HG03571 (cell line): ENCODE measurements around the gene TBC1D9B.
"Not testable (repeated sequence)": the region's sequence is repeated elsewhere in the genome, so short reads cannot be mapped to it uniquely, and the experiment has no call there.

ENCODE experiments used
- ATAC-seq: cut with Tn5 transposase; IDR thresholded peaks from one replicate; pipeline ENCODE4 v1.9.1; 2021; ENCODE audit not compliant: unreplicated experiment

Gene TBC1D9B

DNA sequence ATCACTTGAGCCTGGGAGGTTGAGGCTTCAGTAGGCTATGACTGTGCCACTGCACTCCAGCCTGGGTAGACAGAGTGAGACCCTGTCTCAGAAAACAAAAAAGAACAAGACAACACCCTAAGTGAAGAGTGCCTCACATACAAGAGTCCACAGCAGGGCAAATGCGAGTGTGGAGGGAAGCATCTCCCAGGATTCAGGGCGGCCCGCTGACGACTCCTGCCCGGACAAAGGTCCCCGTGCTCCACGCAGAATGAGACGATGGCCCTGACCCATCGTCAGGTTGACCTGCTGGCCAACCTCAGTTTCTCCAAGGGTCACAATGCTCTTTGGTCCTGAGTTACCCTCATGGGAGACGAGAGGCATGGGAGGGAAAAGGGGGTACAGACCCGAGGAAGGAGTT lies 67.4 kb downstream of the TBC1D9B start:
- ATAC-seq, result no peak

DNA sequence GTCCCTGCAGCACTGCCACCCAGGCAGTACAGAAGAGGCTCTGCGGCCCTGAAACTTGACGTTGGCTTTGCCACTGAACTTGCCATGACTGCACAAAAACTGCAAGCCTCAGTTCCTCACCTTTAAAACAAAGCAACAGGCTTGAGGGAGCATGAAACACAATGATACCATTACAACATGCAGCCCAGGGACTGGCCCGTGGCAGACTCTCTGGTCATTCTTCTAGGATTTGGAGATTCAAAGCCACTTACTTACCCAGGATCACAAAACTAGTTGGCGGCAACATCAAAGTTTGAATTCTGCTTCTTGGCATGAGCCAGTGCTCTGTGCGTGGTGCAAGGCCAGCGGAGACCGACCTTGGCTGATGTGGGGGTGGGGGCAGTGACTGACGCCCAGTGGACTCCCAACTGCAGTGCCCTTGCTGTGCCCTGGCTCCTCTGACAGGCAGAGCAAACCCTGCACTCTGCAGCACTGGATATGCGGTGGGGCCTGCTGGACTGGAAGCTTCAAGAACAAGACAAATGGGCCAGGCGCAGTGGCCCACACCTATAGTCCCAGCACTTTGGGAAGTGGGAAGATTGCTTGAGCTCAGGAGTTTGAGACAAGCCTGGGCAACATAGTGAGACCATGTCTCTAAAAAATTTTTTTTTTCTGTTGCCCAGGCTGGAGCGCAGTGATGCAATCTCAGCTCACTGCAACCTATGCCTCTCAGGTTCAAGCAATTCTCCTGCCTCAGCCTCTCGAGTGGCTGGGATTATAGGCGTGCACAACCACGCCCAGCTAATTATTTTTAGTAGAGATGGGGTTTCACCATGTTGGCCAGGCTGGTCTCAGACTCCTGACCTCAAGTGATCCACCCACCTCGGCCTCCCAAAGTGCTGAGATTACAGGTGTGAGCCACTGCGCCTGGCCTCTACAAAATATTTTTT lies 68.1 kb downstream of the TBC1D9B start:
- ATAC-seq, result no peak

DNA sequence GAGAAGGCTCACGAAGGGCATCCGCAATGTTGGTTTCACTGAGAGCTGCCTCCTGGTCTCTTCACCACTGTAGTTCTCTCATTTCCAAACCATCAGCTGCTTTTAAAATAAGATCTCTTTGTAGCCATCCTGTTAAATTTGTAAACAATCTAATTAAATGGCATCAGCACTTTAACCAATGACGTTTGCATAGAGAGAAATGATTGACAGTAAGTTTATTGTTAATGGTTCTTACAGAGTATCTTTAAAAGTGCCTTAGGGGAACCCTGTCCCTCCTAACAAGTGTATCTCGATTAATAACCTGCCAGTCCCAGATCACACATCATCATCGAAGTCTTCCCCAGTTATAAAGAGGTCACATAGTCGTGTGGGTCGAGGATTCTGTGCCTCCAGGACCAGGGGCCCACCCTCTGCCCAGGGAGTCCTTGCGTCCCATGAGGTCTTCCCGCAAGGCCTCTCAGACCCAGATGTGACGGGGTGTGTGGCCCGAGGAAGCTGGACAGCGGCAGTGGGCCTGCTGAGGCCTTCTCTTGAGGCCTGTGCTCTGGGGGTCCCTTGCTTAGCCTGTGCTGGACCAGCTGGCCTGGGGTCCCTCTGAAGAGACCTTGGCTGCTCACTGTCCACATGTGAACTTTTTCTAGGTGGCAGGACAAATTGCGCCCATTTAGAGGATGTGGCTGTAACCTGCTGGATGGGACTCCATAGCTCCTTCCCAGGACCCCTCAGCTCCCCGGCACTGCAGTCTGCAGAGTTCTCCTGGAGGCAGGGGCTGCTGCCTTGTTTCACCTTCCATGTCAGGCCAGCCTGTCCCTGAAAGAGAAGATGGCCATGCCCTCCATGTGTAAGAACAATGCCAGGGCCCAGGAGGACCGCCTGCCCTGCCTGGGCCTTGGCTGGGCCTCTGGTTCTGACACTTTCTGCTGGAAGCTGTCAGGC lies 70.4 kb downstream of the TBC1D9B start:
- no peak for ATAC-seq

DNA sequence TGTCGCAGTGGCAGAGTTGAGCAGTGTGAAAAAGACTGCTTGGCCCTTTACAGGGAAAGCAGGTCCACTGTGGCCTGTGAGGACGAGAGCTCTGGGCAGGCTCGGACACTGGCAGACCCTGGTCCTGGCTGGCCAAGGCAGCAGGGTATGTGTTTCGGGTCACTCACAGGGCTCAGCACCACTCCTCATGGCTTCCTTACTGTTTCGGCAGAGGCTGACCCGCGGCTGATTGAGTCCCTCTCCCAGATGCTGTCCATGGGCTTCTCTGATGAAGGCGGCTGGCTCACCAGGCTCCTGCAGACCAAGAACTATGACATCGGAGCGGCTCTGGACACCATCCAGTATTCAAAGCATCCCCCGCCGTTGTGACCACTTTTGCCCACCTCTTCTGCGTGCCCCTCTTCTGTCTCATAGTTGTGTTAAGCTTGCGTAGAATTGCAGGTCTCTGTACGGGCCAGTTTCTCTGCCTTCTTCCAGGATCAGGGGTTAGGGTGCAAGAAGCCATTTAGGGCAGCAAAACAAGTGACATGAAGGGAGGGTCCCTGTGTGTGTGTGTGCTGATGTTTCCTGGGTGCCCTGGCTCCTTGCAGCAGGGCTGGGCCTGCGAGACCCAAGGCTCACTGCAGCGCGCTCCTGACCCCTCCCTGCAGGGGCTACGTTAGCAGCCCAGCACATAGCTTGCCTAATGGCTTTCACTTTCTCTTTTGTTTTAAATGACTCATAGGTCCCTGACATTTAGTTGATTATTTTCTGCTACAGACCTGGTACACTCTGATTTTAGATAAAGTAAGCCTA lies 71.3 kb downstream of the TBC1D9B start:
- ATAC-seq, result peak; percentile 48

DNA sequence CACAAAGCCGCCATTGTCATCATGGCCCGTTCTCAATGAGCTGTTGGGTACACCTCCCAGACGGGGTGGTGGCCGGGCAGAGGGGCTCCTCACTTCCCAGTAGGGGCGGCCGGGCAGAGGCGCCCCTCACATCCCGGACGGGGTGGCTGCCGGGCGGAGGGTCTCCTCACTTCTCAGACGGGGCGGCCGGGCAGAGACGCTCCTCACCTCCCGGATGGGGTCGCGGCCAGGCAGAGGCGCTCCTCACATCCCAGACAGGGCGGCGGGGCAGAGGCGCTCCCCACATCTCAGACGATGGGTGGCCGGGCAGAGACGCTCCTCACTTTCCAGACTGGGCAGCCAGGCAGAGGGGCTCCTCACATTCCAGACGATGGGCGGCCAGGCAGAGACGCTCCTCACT lies 72.8 kb downstream of the TBC1D9B start:
- ATAC-seq, result not testable (repeated sequence)

DNA sequence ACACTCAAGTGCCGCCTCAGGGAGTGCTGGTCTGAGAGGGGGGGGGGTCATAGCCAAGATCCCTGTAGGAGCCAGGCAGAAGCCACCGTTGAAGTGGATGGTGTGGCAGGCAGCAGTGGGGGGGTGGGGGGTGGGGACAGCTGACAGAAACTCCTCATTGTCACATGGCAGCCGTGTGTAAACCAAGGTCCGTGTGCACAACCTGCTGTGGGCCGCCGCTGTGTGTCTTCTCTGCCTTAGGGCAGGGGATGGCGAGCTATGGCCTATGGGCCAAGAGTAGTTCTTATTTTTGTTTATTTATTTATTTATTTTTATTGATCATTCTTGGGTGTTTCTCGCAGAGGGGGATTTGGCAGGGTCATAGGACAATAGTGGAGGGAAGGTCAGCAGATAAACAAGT lies 73.6 kb downstream of the TBC1D9B start:
- no peak for ATAC-seq

DNA sequence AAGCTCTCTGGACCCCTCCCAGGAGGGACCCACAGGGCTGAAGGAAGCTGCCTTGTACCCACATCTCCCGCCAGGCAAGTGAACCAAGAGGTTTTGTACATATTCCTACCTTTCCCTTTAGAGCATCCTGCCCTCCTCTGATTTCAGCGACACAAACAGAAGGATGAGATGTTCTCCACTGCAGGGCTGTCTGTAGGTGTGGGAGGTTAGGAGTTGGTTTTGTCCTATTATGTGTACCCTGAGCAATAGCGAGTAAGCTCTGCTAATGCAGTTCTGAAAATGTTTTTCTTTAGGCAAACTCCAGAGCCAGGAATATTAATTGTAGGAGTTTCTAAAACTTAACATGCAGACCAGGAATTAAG lies 74.0 kb downstream of the TBC1D9B start:
- ATAC-seq, result no peak

DNA sequence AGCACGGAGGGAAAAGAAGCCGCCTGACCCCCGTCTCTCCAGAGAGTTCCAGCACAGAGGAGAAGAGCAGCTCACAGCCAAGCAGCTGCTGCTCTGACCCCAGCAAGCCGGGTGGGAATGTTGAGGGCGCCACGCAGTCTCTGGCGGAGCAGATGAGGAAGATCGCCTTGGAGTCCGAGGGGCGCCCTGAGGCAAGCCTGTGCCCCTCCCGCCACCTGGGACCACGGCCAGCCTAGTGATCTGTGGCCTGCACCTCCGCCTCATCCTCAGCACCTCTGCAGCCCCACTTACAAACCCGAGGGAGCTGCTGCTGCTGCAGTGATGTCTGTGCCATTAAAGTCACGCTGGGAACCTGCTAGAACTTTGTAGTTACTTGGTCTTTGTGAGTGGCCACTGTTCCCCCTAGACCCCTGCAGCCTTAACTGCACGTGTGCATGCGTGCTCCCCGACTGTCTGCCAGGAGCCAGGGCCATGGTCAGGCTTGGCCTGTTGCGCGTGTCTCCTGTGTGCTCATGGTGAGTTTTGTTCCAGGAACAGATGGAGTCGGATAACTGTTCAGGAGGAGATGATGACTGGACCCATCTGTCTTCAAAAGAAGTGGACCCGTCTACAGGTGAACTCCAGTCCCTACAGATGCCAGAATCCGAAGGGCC lies 74.5 kb downstream of the TBC1D9B start:
- ATAC-seq, result no peak

DNA sequence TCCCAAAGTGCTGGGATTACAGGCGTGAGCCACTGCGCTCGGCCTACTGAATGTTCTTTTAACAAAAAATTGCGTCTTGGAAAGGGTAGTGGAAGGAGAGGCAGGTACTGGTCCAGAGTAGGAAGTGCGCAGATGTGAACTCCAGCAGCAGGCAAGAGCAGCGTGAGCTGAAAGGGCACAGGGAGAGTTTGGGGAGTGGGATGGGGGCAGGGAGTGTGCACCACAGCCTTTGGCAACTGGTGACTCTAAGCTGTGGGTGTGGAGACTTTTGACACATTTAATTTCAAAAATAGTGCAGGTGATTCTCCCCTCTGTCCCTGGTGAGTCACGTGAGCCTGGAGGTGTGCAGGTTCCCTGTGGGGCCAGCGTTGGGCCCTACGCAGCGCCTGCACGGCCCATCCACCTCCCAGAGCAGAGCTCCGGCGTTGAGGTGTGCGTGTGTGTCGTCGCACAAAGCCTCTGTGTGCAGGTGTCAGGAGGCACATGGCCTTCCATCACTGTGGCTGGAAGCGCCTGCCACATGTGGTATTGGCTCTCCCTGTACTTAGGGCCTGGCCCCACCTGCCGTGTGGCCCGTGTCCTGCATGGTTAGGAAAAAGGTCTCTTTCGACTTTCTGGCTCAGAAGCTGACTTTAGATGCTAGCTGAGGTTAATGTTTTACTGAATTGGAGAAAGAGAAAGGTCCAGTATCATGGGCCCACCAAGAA lies 75.5 kb downstream of the TBC1D9B start:
- no peak for ATAC-seq

DNA sequence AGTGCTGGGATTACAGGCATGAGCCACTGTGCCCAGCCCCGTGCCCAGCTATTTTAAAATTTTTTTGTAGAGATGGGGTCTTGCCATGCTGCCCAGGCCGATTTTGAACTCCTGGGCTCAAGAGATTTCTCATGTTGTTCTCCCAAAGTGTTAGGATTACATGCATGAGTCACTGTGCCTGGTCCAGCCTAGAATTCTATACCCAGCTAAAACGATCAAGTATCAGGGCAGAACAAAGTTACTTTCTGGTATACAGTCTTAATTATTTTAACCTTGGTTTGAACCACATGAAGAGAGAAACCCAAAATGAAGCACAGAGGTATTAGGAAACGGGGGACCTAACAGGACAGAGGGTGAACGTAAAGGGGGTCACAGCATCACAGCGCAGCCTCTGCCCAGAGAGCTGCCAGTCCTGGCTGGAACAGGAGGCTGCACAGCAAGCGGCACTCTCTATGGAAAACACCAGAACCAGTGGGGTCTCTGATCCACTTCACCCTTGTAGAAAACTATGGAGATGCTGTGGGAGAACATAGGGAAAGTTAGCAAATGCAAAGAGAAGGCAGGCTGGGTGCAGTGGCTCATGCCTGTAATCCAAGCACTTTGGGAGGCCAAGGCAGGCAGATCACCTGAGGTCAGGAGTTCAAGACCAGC lies 76.8 kb downstream of the TBC1D9B start:
- no peak for ATAC-seq

DNA sequence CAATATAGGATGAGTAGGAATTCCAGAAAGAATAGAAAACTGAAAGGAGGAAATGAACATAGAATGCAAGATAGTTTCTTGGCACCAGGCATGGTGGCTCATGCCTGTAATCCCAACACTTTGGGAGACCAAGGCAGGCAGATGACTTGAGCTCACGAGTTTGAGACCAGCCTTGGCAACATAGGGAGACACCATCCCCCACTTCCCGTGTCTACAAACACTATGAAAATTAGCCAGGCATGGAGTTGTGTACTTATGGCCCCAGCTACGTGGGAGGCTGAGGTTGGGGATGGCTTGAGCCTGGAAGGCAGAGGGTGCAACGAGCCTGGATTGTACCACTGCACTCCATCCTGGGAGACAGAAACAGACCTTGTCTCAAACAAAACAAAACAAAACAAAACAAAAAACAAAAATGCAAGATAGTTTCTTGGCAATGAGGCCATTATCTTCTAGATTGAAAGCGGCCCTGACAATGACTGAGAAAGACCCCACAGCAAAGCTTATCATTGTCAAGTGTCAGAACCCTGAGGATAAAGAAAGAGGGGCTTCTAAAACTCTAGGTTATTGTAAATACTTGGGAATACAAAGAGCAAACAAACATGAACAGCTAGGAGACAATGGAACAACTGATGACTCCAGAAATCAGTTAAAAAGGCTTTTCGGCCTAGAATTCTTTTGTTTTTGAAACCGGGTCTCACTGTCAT lies 77.8 kb downstream of the TBC1D9B start:
- no peak for ATAC-seq

DNA sequence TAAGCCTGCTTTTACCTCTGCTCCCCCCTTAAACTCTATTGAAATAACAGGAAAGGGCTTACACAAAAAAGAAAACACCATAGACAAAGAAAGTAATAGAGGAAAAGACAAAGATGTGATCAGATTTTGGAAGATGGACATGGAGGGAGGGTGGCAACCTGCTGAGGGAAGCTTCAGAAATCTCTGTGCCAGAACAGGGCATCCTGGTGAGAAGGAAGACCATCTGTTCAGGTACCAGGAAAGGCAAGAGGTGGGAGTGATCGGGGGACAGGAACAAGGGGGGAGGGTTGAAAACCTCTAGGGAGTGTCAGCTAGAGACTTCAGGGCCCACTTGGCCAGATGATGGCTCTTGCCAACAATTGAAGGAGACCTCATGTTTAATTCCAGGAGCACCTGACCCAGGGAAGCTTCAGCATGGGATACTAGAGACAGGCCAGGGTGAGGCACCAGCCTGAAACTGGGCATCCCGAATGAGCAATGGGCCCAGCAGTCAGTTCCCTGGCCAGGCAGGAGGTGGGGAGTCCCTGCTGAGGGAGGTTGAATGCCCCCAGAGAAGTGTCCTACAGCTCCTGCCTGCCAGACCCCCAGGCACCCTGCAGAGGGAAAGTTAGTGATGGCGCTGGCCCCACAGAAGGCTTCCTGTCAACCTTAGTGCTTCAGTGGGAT lies 78.8 kb downstream of the TBC1D9B start:
- ATAC-seq, result no peak

DNA sequence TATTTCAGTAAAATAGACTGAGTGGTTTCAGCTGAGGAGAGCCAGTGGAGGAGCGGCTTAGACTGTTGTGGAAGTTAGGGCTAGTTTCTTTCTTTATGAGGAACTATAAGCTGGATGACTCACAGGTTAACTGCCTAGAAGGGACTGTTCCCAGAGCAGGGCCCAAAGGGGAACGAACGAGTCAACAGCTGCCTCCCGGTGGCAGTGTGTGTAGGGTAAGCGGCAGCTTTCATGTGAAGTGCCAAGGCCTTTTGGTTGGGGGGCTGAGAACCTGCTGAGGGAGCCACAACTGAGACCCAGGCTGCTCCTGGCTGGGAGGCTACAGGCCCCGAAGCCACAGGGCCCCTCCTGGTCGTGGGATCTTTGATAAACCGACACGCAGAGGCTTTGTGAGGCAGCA lies 80.0 kb downstream of the TBC1D9B start:
- no peak for ATAC-seq

DNA sequence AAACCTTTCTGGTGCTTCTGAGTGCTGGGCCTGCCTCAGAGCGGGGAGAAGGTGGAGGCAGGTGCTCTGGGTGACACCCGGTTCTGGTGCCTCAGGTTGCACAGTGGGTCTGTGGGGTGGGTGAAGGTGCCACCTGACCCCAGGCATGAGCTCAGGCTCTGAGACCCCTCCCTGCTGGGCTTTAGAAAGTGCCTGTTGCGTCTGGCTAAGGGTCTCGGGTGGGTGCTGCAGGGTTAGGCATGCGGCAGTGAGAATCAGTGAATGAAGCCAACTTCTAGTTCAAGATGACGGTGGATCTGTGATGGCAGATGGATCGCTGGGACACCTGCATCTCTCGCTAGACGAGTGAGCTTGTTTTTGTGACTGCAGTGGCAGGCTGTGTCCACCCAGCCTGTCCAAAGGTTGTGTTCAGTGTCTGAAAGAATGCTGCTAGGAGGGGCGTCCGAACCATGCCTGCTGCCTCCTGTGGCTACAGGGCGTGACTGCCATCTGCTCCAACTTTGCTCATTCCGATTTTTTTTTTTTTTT lies 82.0 kb downstream of the TBC1D9B start:
- no peak for ATAC-seq

DNA sequence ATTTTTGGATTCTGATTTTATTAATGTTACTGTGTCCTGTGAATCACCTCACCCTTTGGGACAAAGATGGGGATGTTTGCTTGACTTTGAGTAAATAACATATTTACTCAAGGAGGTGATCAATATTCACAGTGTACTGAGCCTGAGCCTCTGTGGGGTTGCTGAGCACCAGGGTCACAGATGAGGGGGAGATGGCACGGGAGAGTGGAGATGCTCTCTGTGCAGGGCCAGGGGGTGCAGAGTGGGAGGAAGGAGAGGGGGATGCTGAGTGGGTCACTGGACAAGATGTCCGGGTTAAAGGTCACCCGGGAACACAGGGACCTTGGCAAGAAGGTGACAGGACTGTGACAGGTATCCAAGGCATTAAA lies 83.0 kb downstream of the TBC1D9B start:
- no peak for ATAC-seq

DNA sequence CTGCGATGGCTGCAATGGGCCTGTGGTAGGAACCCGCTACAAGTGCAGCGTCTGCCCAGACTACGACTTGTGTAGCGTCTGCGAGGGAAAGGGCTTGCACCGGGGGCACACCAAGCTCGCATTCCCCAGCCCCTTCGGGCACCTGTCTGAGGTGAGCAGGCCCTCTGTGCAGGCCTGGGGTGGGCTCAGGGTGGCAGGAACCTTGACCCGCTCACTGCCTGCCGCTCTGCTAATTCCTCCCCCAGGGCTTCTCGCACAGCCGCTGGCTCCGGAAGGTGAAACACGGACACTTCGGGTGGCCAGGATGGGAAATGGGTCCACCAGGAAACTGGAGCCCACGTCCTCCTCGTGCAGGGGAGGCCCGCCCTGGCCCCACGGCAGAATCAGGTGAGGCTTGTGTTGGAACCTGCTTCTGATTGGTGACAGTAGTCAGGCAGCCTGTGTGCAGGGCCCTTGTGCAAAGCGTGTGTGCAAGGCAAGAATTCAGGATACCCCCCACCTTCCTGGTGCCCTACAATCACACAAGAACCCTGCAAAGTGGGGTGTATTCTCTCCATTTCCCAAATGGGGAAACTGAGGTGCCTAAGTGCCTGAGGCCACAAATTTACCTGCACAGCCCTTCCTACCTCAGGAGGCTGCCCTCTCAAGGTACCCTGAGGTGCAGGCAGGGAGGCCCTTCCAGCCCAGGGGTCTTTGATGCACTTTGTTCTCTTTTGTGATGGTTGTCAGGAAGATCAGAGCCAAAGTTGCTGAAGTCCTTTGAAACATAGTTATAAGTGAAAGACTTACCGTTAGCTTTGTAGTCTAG lies 83.6 kb downstream of the TBC1D9B start:
- no peak for ATAC-seq

DNA sequence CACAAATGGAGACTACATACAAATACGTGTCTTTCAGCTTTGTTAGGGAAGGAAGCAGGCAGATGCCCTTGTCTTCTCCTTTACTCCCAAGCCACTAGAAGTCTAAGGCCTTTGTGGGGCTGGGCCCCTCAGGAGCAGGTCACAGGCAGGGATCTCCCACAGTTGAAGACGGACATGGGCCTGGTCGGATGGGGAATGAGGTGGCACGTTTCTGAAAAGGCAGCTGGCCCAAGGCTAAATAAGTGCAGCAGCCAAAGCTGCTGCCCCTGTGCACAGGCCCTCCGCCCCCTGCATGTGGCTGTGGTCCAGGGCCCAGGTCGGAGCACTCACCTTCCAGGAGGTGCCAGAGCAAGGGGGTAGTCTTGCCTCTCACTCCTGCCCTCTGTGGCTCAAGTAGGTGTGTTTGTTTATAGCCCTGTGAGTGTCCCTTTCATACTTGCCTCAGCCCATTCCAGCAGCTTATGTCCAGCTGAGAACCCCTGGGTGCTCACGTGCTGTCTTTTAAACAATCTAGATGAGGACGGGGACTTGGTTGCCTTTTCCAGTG lies 85.2 kb downstream of the TBC1D9B start:
- no peak for ATAC-seq
